B cell (primary cell): Measurements from ENCODE around the gene VTI1A.

Experiments
- EZH2 ChIP-seq: IDR thresholded peaks from 2 replicates; pipeline ENCODE4 v1.6.1; 2012; ENCODE audit warnings: borderline replicate concordance, low read depth, mild to moderate bottlenecking, moderate library complexity, low read length; ENCODE audit not compliant: insufficient read depth, poor library complexity, severe bottlenecking
- TF ChIP-seq, protein P1 (sequence below): fragments of 200-600 bp; IDR thresholded peaks from one replicate; pipeline ENCODE4 v1.8.0; 2022; ENCODE audit warnings: antibody characterized with exemption, mild to moderate bottlenecking

GRCh38 chr10:112424651-112425050 is 22.4 kb upstream of the VTI1A start:
- TF ChIP-seq, protein P1, sequence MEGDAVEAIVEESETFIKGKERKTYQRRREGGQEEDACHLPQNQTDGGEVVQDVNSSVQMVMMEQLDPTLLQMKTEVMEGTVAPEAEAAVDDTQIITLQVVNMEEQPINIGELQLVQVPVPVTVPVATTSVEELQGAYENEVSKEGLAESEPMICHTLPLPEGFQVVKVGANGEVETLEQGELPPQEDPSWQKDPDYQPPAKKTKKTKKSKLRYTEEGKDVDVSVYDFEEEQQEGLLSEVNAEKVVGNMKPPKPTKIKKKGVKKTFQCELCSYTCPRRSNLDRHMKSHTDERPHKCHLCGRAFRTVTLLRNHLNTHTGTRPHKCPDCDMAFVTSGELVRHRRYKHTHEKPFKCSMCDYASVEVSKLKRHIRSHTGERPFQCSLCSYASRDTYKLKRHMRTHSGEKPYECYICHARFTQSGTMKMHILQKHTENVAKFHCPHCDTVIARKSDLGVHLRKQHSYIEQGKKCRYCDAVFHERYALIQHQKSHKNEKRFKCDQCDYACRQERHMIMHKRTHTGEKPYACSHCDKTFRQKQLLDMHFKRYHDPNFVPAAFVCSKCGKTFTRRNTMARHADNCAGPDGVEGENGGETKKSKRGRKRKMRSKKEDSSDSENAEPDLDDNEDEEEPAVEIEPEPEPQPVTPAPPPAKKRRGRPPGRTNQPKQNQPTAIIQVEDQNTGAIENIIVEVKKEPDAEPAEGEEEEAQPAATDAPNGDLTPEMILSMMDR, result no peak
- TF ChIP-seq EZH2, result no peak
